ENCODE results near the gene NEK6.

The NEK6 gene

DNA sequence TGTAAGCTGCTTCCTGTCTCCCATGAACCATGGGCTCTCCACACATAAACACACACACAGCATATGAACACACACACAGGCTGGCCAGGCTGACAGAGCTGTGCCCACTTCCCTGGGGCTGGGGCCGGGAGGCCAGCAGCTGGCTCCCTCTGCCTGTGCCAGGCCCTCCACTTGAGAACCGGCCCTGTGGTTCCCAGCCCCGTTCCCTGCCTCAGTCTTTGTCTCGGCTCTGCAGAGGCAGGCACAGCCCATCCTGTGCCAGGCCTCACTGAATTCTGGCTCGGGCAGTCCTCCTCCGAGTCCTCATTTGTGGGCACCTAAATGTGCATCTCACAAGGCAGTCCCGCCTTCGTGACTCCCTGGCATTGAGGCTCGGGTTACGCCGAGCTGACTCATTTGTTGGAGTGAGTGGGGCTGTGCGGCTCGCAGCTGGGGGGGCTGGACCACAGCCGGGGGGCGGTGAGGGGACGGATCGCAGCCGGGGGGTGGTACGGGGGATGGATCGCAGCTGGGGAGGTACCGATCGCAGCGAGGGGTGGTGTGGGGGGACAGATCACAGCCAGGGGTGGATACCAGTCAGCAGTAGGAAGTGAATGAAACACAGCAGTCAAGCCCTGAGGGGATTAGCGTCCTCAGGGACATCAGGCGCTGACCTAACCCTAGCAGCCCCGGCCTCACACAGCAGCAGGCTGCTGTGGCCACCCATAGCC lies 85.2 kb downstream of the NEK6 start:
- peak; percentile 60 for DNase-seq (ENCODE audit: low read depth, low spot score)

- DNase-seq (ENCODE audit: low read depth, low spot score): no peak
These were observed 86.0 kb downstream of the NEK6 start for GRCh38 chr9:124343533-124344290.

GRCh38 chr9:124344291-124345050 lies 86.7 kb downstream of the NEK6 start:
- DNase-seq (ENCODE audit: low read depth, low spot score): no peak

DNA sequence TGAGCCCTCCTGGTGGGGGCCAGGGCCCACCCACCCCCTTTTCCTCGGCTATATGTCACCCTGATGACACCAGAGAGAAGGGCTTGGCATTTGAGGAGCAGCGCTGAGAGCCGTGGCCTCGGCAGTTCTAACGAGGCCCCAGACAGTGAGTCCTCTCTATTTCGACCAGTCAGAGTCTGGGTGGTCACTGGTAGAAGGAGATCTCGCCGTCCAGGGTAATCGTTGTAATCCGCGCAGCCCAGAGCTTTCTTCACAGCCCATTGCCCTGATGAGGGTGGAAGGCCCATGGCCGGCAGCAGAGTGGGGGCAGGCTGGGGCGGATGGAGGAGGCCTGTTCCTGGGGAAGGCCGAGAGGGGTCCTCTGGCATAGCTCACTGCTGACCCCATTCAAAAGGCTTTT lies 87.3 kb downstream of the NEK6 start:
- no peak for DNase-seq (ENCODE audit: low read depth, low spot score)

GRCh38 chr9:124345751-124346281 lies 88.1 kb downstream of the NEK6 start:
- DNase-seq (ENCODE audit: low read depth, low spot score): no peak

GRCh38 chr9:124346347-124347163 lies 88.8 kb downstream of the NEK6 start:
- no peak for DNase-seq (ENCODE audit: low read depth, low spot score)

GRCh38 chr9:124347206-124347967 lies 89.6 kb downstream of the NEK6 start:
- DNase-seq (ENCODE audit: low read depth, low spot score): no peak

- DNase-seq (ENCODE audit: low read depth, low spot score): no peak
These were observed 90.2 kb downstream of the NEK6 start for GRCh38 chr9:124347968-124348358.

- DNase-seq (ENCODE audit: low read depth, low spot score): no peak
These were observed 90.6 kb downstream of the NEK6 start for GRCh38 chr9:124348363-124348762.

GRCh38 chr9:124348831-124349230 lies 91.1 kb downstream of the NEK6 start:
- no peak for DNase-seq (ENCODE audit: low read depth, low spot score)

- no peak for DNase-seq (ENCODE audit: low read depth, low spot score)
These were observed 91.5 kb downstream of the NEK6 start for GRCh38 chr9:124349267-124349666.

DNA sequence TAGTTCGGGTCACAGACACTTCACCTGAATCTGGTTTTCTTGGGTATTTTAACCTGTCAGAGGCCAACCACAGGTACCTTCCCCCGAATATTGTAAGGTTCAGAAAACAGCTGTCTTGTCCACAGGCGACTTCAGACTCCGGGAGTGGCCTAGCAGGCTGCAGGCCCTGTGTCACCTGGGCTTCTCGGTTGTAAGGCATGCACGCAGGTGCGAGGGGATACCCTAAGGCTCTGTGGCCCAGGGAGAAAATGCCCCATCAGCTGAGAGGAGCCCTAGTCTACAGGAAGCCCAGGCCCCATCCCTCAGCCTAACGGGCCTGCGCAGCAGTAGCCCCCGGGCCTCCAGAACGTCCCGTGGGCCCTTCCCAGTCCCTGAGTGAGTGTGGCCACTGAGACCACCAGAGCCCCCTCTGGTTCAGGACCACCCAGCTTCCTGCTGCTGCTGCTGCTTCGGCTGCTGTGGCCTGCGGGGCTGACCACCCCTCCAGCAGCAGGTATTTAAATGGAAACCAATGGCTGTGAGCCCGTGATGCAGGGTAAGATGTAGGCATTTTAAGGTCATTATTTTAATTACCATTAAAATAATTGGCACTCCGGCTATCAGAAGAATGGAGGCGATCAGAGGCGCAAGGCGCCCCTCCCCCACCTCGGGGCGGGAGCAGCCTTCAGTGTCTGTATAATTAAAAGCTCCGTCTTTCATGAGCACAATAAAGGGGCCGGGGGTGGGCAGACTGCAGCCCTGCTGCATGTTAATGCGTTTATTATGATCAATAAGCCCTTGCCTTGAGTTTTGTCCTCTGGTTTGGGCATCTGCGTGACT lies 92.1 kb downstream of the NEK6 start:
- no peak for DNase-seq (ENCODE audit: low read depth, low spot score)

GRCh38 chr9:124350494-124351263 lies 92.9 kb downstream of the NEK6 start:
- DNase-seq (ENCODE audit: low read depth, low spot score): no peak

DNA sequence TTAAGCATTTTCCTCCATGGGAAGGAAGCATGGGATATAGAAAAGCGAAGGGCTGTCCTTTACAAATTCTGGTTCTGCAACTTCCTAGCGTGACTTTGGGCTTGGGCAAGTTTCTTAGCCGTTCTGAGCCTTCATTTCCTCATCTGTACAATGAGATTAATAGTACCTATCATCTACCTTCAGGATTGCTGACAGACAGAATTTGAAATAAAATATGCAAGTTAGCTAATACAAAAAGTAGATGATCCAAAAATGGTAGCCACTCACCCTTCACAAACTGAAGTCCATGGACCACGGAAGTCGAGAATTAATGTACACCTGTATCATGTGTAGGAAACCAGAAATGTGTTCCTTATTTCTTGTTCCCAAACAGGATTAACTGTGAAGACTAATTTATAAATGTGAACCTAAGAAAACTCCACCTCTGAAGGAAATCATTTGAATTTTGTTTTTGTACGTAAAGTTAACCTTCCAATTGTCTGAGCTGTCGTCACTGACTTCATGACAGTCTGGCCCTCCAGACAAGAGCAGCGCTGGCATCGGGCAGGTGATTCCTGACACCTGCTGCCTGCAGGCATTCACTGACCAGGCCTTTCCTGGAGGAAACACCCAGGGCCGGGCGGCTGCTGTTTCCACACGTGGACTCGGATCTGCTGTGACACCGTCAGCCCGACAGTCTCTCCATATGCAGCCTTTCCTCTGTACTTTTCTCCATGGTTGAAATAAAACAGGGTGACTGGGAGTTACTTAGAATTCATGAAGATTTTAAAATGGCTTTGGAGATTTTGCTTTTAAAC lies 94.1 kb downstream of the NEK6 start:
- DNase-seq (ENCODE audit: low read depth, low spot score): no peak

- no peak for DNase-seq (ENCODE audit: low read depth, low spot score)
These were observed 94.9 kb downstream of the NEK6 start for GRCh38 chr9:124352616-124353015.

- DNase-seq (ENCODE audit: low read depth, low spot score): no peak
These were observed 95.5 kb downstream of the NEK6 start for GRCh38 chr9:124353166-124353768.

- no peak for DNase-seq (ENCODE audit: low read depth, low spot score)
These were observed 96.1 kb downstream of the NEK6 start for GRCh38 chr9:124353811-124354274.

Measured in ELF-1 (cell line).